Measurements from ENCODE around the gene HDLBP.

- TF ChIP-seq EZH2phosphoT487 (IDR thresholded peaks at IDR 0.05; ENCODE audit: borderline replicate concordance, low read depth, low read length) (no peak), CTCF (conservative IDR thresholded peaks at IDR 0.05; ENCODE audit: low read length) (no peak)
Measured at GRCh38 chr2:241228081-241228859, 87.2 kb downstream of the HDLBP start.
